ENCODE data around the gene PARD3B.

The PARD3B gene

GRCh38 chr2:204986641-204987040 lies 441.4 kb downstream of the PARD3B start:
- no peak for DNase-seq (ENCODE audit: low read depth in 1 of 2, low spot score in 1 of 2)

GRCh38 chr2:204988836-204989235 lies 443.6 kb downstream of the PARD3B start:
- DNase-seq (ENCODE audit: low read depth in 1 of 2, low spot score in 1 of 2) = no peak

- DNase-seq (ENCODE audit: low read depth in 1 of 2, low spot score in 1 of 2) = no peak
Observed at GRCh38 chr2:204989877-204990276, 444.6 kb downstream of the PARD3B start.

- DNase-seq (ENCODE audit: low read depth in 1 of 2, low spot score in 1 of 2) = no peak
Observed at GRCh38 chr2:205001300-205001966, 456.2 kb downstream of the PARD3B start.

GRCh38 chr2:205002390-205002789 lies 457.1 kb downstream of the PARD3B start:
- no peak for DNase-seq (ENCODE audit: low read depth in 1 of 2, low spot score in 1 of 2)

GRCh38 chr2:205003288-205003687 lies 458.0 kb downstream of the PARD3B start:
- no peak for DNase-seq (ENCODE audit: low read depth in 1 of 2, low spot score in 1 of 2)

GRCh38 chr2:205010196-205010595 lies 464.9 kb downstream of the PARD3B start:
- DNase-seq (ENCODE audit: low read depth in 1 of 2, low spot score in 1 of 2) = no peak

GRCh38 chr2:205011031-205011430 lies 465.8 kb downstream of the PARD3B start:
- DNase-seq (ENCODE audit: low read depth in 1 of 2, low spot score in 1 of 2) = no peak

- no peak for DNase-seq (ENCODE audit: low read depth in 1 of 2, low spot score in 1 of 2)
Observed at GRCh38 chr2:205012961-205013360, 467.7 kb downstream of the PARD3B start.

- no peak for DNase-seq (ENCODE audit: low read depth in 1 of 2, low spot score in 1 of 2)
Observed at GRCh38 chr2:205013586-205013985, 468.3 kb downstream of the PARD3B start.

- DNase-seq (ENCODE audit: low read depth in 1 of 2, low spot score in 1 of 2) = no peak
Observed at GRCh38 chr2:205014201-205014600, 468.9 kb downstream of the PARD3B start.

GRCh38 chr2:205017381-205017780 lies 472.1 kb downstream of the PARD3B start:
- no peak for DNase-seq (ENCODE audit: low read depth in 1 of 2, low spot score in 1 of 2)

- no peak for DNase-seq (ENCODE audit: low read depth in 1 of 2, low spot score in 1 of 2)
Observed at GRCh38 chr2:205017912-205018311, 472.6 kb downstream of the PARD3B start.

GRCh38 chr2:205020673-205021072 lies 475.4 kb downstream of the PARD3B start:
- DNase-seq (ENCODE audit: low read depth in 1 of 2, low spot score in 1 of 2) = no peak

GRCh38 chr2:205022841-205023240 lies 477.6 kb downstream of the PARD3B start:
- DNase-seq (ENCODE audit: low read depth in 1 of 2, low spot score in 1 of 2) = no peak

GRCh38 chr2:205024822-205025518 lies 479.7 kb downstream of the PARD3B start:
- DNase-seq (ENCODE audit: low read depth in 1 of 2, low spot score in 1 of 2) = peak in 1 of 2 donors; percentile 26

- DNase-seq (ENCODE audit: low read depth in 1 of 2, low spot score in 1 of 2) = no peak
Observed at GRCh38 chr2:205025580-205026240, 480.4 kb downstream of the PARD3B start.

- no peak for DNase-seq (ENCODE audit: low read depth in 1 of 2, low spot score in 1 of 2)
Observed at GRCh38 chr2:205030695-205031094, 485.4 kb downstream of the PARD3B start.

- no peak for DNase-seq (ENCODE audit: low read depth in 1 of 2, low spot score in 1 of 2)
Observed at GRCh38 chr2:205032093-205032551, 486.8 kb downstream of the PARD3B start.

- DNase-seq (ENCODE audit: low read depth in 1 of 2, low spot score in 1 of 2) = no peak
Observed at GRCh38 chr2:205033431-205033830, 488.2 kb downstream of the PARD3B start.

- no peak for DNase-seq (ENCODE audit: low read depth in 1 of 2, low spot score in 1 of 2)
Observed at GRCh38 chr2:205034034-205034433, 488.8 kb downstream of the PARD3B start.

GRCh38 chr2:205040323-205040722 lies 495.0 kb downstream of the PARD3B start:
- DNase-seq (ENCODE audit: low read depth in 1 of 2, low spot score in 1 of 2) = no peak
